GM21723 (cell line): ENCODE data around the gene LRRN2.

Source experiments
- ATAC-seq: cut with Tn5 transposase; IDR thresholded peaks from one replicate; pipeline ENCODE4 v1.9.1; 2021; ENCODE audit warnings: mild to moderate bottlenecking, moderate library complexity; ENCODE audit not compliant: unreplicated experiment

Gene LRRN2

GRCh38 chr1:204692841-204693356, 7.4 kb upstream of the LRRN2 start:
- no peak for ATAC-seq

- no peak for ATAC-seq
Observed at GRCh38 chr1:204692325-204692840, 6.8 kb upstream of the LRRN2 start.

- ATAC-seq = peak; percentile 71
Observed at GRCh38 chr1:204691328-204691730, 5.8 kb upstream of the LRRN2 start.

GRCh38 chr1:204688776-204689175, 3.2 kb upstream of the LRRN2 start:
- no peak for ATAC-seq

GRCh38 chr1:204688007-204688406, 2.5 kb upstream of the LRRN2 start:
- no peak for ATAC-seq

GRCh38 chr1:204684571-204685235, 835 bp downstream of the LRRN2 start:
- ATAC-seq = no peak

- ATAC-seq = no peak
Observed at GRCh38 chr1:204684206-204684570, 1.4 kb downstream of the LRRN2 start.

GRCh38 chr1:204683284-204684205, 2.0 kb downstream of the LRRN2 start:
- no peak for ATAC-seq

GRCh38 chr1:204680461-204680860, 5.1 kb downstream of the LRRN2 start:
- ATAC-seq = no peak

GRCh38 chr1:204680051-204680450, 5.5 kb downstream of the LRRN2 start:
- ATAC-seq = no peak

- ATAC-seq = no peak
Observed at GRCh38 chr1:204678721-204679475, 6.6 kb downstream of the LRRN2 start.

GRCh38 chr1:204677864-204678263, 7.7 kb downstream of the LRRN2 start:
- no peak for ATAC-seq

GRCh38 chr1:204676043-204676442, 9.5 kb downstream of the LRRN2 start:
- ATAC-seq = no peak

- ATAC-seq = no peak
Observed at GRCh38 chr1:204673909-204674649, 11.5 kb downstream of the LRRN2 start.

GRCh38 chr1:204673209-204673608, 12.3 kb downstream of the LRRN2 start:
- ATAC-seq = no peak

- ATAC-seq = no peak
Observed at GRCh38 chr1:204672482-204673121, 12.9 kb downstream of the LRRN2 start.

- ATAC-seq = no peak
Observed at GRCh38 chr1:204672069-204672468, 13.5 kb downstream of the LRRN2 start.

- no peak for ATAC-seq
Observed at GRCh38 chr1:204670152-204670927, 15.2 kb downstream of the LRRN2 start.

GRCh38 chr1:204669579-204669978, 16.0 kb downstream of the LRRN2 start:
- no peak for ATAC-seq
